GM12874 (cell line): Measurements from ENCODE around the gene EDAR.

Experiments
- TF ChIP-seq, protein P1 (sequence below): IDR thresholded peaks from 2 replicates; pipeline ENCODE4 v1.5.1; 2011; ENCODE audit warnings: low read depth, mild to moderate bottlenecking, control low read depth, low read length, moderate library complexity; ENCODE audit not compliant: insufficient read depth

The EDAR gene

DNA sequence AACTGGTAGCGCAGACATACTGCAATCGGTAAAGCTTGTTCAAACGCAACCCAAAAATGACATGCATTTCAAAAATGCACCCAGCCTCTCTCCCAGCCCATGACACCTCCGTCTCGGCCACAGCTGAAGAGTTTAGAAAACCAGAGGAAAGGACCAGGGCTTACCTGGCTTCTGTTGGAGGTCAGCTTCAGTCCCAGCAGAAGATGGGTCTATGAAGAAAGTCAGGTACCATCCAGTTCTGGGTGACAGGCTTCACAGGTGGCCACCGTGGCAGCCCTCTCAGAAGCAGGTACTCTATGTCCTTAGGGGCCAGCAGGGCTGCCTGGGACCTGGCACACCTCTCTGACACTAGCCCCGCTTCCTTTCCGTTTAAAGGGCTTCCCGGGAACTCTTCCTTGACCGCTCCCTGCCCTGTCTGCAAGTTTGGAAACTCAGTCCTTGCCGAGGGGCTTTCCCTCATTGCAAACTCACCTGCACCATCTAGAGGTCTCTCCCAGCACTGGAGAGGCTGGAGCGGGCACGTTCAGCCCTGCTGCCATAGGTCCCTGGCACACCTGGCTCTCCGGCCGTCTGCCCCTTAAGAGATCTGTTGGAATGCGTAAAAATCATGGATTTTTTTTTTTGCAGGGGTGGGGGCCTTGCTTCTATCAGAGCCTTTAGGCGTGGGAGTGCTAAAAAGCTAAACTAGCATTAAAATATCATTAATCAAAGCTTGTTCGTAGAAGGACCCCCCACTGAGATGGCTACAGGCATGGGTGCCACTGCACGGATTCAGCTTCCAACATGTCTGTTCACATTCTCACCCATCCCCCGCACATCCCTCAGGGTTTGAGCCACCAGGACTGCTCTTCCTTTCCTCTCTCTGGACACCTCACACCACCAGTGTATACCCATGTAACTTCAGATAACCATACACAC, at the start of gene EDAR:
TSS of gene EDAR (minus strand) at position 425 of the 918 bp plus-strand sequence. CDS start 58,206 bp downstream, outside the sequence.
- TF ChIP-seq, protein P1, sequence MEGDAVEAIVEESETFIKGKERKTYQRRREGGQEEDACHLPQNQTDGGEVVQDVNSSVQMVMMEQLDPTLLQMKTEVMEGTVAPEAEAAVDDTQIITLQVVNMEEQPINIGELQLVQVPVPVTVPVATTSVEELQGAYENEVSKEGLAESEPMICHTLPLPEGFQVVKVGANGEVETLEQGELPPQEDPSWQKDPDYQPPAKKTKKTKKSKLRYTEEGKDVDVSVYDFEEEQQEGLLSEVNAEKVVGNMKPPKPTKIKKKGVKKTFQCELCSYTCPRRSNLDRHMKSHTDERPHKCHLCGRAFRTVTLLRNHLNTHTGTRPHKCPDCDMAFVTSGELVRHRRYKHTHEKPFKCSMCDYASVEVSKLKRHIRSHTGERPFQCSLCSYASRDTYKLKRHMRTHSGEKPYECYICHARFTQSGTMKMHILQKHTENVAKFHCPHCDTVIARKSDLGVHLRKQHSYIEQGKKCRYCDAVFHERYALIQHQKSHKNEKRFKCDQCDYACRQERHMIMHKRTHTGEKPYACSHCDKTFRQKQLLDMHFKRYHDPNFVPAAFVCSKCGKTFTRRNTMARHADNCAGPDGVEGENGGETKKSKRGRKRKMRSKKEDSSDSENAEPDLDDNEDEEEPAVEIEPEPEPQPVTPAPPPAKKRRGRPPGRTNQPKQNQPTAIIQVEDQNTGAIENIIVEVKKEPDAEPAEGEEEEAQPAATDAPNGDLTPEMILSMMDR = peak; percentile 40; the same call in 1 of the 2 replicates

DNA sequence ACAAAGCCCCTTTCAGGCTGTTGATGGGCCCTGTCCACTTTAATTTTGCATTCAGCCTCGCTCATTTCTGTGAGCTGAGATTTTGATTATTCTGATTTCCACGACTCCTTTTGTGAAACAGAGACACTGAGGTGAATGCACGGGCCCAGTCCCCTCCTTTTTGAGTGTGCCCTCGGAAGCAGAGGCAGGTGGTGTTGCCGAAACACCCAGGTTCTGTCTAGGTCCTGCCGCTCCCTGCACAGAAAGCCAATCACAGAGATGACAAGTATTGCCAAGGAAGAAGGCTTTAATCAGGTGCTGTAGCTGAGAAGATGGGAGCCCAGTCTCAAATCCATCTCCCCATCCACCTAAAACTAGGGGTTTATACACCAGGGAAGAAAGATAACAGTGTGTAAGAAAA, 44.2 kb upstream of the EDAR start:
- TF ChIP-seq, protein P1 = no peak

DNA sequence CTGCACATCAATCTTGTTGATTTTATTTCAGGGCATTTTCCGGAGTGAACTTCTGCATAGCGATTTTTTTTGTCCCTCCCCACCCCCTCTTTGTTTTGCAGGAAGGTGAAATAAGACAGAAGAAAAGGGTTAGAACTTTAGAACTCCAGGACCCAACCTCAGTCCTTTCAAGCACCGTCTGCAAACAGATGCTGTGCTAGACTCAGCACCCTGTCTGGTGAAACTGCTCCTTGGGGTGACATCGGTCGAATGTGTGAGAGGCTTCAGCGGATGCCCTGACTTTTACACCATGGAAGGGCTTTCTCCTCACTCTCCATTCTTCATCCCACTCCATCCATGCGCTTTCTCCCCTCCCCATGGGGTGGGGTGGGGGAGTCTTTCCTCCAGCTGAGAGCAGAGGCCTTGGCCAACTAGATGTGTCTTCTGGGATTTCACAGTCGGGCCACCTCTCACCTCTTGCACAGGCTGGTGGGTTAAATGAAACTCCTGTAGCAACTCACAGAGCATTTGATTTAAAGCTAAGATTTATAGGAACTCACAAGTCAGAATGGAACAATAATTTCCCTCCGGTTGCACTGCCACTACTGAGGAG, 43.3 kb upstream of the EDAR start:
- TF ChIP-seq, protein P1 = no peak

DNA sequence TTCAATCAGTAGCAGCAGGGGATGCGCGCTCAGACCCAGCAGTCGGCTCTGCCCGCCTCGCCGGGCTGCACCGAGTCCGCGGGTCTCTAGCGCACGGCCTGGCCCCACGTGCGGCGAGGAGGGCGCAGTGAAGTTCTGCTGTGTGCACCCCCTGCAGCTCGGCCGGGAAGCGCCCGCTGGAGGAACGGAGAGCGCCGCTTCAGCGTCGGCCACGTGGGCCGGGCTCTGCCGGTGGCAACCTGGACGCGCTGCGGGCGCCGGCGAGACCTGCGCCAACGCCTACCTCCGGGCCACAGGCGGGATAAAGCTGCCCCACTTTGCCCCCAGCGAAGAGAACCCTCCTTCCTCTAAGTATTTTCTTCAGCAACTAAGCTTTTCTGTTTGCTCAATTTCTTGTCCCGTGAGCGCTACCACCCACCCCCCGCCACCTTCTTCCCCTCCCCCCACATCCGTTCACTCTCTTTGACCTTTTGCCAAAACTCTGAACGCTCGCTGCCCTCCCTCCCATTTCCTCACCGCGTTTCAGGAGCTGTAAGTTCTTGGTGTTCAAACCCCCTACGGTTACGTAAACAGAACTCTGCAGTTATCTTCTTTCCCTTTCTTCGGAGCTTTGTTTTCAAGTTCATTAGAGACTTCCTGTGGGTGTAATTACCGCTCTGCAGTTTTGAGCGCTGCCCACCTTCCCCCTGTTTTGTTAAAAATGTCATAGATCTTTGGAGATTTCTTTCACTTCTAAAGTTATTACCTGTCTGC, 42.6 kb upstream of the EDAR start:
- TF ChIP-seq, protein P1 = no peak

DNA sequence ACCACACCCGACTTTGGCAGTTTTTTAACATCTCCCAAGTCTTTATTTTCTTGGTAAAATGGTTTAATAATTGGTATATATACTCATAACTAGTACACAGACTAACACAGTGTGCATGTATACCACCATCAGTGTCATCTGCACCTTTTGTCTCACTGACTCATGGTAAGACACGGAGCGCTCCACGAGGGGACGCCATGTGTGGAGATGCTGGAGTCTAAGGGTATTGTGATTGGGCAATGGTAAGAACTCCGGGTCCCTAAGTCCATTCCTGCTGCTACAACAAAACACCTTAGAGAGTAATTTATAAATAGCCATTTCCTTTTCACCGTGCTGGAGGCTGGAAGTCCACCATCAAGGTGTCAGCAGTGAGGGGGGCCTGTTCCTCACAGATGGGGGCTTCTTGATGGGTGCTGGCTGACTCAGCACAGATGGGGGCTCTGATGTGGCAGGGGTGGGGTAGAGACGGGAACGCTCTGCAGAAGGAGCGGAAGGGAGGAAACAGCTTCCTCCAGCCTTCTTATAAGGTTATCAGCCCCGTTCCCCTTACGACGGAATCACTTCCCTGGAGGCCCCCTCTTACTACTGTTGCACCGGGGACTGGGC, 42.0 kb upstream of the EDAR start:
- TF ChIP-seq, protein P1 = no peak

DNA sequence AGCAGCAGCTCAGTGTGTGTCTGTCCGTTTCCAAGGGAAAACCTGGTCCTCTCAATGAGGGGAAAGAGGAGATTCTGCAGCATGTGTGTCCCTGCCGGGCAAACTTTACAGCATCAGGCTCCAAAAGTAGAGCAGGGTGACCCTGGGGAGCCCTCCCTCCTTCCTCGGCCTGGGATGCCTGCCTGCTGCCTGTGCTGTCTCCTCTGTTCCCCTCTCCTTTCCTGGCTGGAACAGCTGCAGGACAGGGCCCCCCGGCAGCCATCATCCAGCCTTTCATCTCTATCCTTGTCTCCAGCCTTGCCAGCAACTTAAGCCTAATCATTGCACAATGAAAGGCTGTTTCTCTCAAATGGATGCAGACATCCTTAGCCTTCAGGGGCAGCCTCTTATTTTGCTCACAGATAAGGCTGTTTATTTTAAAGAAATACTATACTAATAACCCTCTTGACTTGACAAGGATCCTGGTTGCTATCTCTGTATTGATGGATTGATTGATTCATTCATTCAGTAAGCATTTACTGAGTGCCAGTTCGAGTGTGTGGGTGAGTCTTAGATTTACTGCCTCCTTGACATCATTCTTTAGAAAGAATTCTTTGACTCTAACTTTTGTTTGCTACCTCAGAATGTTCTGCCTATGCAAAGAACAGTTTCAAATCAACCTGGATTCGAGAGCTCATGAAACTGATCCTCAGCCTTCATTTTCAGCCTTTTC, 40.6 kb upstream of the EDAR start:
- TF ChIP-seq, protein P1 = no peak
